ENCODE measurements around the gene ICOSLG.
"Not testable (repeated sequence)": the region's sequence is repeated elsewhere in the genome, so short reads cannot be mapped to it uniquely, and the experiment has no call there.

Gene ICOSLG

GRCh38 chr21:44263768-44264167 is 23.0 kb upstream of the ICOSLG start:
- no peak for DNase-seq

DNA sequence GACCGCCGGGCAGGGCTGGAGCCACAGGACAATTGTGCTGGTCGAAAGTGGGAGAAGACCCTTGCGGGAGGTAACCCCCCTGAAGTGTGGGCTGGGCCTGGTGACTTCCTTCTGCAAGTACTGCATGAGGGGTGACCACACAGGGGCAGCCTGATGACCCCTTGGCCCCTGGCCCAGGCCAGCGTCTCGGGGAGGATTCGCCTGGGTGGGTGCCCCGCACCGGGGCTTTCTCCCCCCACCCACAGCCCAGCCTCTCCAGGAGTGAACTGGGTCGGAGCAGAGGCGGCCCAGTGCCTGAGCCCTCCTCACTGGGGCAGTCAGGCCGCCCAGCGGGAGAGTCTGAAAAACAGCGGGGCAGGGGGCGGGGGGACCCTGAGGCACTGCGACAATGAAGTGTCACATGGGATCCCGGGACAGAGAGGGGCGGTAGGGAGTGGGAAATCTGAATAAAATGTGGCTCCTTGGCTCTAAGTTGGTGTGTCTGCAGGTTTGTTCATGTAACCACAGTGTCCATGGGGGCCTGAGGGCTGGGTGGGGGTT is 22.5 kb upstream of the ICOSLG start:
- DNase-seq = no peak

GRCh38 chr21:44262338-44263056 is 21.8 kb upstream of the ICOSLG start:
- no peak for DNase-seq

DNA sequence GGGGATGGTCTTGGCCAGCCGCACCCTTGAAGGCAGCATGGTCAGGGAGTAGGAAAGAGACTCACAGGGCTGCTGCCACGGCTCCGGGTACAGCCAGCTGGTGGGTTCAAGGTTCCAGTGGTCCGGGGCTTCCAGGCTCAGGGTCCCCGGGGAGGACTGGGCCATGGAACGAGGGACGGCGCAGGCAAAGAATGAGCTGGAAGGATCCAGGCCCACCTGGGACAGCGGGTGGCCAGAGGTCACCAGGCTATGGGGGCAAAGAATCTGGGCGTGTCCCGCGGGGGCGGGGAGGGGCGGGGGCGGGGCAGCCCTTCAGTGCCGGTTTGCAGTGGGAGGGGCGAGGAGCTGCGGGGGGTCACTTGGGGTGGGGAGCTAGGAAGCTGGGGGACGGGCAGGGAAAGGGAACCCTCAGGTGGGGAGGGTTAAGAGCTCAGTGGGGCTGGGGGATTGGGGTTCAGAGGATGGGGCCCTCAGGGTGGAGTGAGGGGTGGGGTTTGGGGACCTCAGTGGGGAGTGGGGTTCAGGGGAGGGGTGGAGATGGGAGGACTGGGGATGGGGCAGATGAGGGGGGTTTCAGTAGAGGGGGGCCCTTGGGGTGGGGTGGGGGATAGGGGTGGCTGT is 21.0 kb upstream of the ICOSLG start, which contains the start of gene DNMT3L:
DNMT3L (minus strand) TSS at position 223 of the 621 bp plus-strand sequence. CDS start 638 bp downstream, outside the sequence.
- no peak for DNase-seq

DNA sequence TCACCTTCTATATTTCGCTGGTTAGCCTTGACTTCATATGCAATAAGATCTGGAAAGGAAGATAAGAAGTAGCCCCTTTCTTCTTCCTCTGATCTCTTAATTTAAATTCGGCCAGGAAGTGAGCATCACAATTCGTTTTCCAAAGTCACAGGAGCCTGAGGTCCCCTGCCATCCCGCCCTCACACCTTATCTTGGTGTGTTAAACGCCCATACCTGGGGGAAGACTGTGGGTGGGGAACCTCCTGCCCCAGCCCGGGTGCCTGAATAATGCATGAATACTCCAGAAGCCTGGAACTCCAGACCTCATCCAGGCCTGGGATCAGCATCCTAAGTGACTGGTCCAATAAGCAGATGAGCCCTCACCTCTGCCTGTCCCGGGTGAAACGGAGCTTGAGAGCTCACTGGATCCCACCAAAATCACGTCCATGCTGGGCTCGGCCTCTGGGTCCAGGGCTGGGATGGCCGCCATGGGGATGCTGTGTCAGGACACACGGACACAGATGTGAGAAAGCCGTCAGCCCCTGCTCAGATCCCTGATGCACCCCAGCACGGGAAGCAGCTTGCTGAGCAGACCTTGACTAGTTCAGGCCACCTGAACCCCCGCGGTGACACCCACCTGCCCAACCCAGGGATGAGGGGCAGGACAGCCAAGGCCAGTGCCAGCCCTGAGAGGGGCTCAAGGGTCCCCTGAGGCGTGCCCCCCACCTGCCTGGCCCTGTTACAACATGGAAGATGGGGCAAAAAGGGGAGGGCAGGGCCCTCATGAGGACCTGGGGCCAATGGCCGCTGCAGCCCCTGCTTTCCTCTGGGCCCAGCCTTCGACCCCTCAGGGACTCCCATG is 20.3 kb upstream of the ICOSLG start:
- no peak for DNase-seq

GRCh38 chr21:44260066-44260465 is 19.3 kb upstream of the ICOSLG start:
- no peak for DNase-seq

DNA sequence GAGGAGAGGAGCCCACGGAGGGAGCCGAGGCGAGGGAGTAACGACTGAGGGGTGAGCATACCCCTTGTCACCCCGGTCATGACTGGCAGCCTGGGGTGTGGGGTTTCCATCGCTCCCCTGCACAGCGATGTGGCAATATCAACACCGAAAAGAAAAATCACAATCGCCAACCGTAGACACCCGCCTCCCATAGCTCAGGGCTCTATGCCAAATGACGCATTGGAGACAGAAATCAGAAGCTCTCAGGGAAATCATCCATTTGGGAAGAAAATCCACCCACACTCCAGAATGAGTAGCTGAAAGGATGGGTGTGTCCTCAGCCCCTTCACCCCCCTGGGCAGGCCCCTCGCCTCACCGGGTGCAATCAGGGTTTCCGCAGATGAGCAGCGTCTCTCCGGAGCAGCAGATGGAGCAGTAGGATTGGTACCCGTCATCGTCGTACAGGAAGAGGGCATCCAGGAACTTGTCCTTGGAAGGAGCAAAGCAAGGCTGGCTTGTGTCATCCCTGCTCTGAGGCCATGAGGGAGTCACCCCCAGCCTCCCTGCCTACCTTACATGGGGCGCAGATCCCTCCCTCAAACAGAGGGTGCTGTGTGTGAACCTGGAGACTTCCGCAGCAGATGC is 18.5 kb upstream of the ICOSLG start:
- DNase-seq = no peak

DNA sequence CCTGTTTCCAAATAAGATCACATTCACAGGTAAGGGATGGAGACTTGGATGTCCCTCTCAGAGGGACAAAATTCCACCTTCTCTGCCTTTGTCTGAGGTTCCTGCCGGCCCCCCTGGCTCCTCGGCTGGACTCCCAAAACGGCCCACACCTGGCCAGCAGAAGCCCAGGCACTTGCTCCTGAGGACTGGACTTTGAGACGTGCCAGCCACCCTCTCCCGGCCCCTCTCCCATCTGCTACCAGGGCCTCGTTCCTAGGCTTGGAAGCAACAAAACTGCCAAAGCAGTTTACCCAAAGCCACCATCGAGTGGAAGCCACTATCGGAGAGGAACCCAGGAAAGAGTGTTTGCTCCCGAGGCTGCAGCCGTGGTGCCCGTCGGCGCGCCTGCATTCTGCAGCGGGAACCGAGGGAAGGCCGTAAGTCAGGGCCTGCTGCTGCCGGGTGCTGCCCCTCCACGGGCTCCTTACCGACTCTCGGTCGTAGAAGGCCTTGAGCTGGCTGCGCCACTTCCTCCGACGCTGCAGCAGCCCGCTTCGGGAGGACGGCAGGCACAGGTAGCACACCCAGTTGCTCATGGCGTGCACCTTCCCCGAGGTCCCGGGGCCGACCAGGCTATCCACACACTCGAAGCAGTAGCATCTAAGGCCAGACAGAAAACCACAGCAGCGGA is 17.4 kb upstream of the ICOSLG start:
- no peak for DNase-seq

GRCh38 chr21:44255511-44255981 is 14.8 kb upstream of the ICOSLG start:
- no peak for DNase-seq

DNA sequence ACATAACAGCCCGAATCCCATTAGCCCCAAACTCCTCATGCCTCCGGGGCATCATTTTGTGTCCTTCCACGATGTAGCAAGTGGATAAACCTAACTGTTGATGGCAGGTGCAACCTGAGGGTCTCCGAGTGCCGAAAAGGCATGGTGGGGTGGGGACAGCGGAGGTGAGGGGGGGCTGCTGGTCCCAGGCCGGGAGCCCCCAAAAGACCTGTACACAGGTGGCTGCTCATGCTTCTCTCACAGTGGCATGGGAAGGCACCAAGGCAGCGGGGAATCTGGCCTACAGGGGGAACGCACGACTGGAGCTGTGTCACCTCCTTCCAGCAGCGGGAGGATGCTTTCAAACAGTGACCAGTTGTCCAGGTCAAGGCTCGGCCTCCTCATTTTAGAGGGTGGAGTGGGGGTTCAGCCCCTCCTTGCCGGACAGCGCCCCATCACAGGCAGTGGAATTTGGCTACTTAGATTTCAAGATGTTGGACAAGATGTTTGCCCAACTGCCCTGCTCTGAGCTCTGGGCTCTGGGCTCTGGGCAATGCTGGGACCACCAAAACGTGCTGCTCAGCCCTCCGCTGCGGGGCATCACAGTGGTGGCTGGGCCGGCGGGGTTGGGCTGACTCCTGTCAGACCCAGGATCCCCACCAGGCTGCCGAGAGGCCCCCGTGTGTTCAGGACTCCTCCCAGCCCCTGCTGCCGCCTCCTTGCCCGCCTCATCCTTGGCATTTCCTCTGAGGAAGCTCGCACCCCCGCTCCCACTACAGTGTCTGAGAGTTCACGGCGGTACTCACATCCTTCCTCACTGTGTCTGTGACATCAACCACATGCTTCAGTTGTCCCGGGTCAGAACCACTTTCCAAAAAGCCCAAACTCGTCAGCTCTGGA is 13.3 kb upstream of the ICOSLG start:
- no peak for DNase-seq

DNA sequence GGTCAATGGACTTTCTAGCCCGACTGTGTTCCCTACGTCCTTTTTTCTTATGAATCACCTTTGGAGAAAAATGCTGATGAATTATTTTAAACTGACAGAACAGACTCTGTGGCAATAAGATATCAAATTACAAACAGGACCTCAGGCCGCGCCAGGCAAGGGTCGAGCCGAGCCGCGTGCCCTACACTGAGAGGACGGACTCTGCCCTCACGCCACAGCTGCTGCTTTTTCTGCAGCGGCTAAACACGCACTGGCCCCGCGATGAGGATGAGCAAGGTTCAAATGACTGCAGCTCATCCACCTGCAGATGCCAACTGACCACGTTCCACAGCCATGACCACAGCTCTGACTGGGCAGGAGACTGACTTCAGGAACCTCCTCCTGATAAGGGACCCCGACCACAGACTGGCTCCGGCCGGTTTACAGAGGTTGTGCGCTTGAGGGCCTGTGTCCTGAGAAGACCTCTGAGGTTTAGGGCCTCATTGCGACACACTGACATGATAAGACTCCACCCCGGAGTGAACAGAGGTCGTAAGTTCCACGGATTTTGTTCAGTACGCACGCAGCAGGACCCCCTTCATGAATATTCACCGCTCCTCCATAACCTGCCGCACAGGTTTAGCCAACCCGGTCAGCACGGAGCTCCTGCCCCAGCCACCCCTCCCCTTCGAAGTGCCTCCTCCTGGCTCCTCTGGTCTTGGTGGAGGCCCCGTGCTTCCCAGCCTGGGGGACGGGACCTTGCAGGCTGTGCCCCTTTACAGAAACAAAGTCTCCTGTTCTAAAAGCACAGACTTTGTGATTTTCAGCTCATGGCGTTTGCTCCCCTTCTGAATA is 8.7 kb upstream of the ICOSLG start:
- DNase-seq = not testable (repeated sequence)

DNA sequence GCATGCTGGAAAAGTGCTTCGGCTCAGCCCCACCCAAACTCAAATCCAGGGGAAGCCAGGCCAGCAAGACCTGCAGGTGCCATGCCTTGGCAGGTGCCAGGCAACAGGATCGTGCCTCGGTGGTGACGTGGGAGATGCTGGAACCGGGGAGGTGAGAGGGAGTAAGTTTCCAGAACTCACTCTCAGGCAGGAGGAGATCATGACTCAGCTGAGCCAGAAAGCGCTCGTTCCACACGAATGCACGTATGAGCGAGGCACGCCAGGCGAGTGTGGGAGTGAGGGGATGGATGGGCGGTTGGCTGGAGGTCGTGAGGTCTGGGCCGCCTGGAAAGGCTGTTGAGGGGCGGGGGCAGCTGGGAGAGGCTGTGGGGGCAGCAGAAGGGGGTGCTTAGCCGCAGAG is 7.2 kb upstream of the ICOSLG start:
- not testable (repeated sequence) for DNase-seq

- not testable (repeated sequence) for DNase-seq
Observed at GRCh38 chr21:44243980-44244379, 3.2 kb upstream of the ICOSLG start.

DNA sequence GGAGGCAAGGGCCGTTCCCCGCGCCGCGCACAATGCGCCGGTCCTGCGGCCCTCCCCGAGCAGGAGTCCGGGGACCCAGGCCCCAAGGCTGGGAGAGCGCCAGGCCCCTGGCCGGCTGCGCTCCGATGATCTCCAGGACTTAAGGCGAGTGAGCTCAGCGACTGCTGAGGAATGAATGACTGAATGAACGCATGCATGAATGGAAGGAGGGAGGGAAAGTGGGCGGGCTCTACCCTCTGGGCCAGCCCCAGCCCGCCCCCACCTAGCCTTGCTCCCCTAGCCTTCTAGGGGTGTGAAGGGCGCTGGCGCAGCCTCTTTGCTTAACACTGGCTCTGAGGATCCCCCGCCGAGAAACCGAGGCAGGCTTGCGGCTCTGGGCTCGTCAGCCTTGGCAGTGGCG is 538 bp upstream of the ICOSLG start:
- not testable (repeated sequence) for DNase-seq

GRCh38 chr21:44240353-44240752 is 390 bp downstream of the ICOSLG start:
- not testable (repeated sequence) for DNase-seq

DNA sequence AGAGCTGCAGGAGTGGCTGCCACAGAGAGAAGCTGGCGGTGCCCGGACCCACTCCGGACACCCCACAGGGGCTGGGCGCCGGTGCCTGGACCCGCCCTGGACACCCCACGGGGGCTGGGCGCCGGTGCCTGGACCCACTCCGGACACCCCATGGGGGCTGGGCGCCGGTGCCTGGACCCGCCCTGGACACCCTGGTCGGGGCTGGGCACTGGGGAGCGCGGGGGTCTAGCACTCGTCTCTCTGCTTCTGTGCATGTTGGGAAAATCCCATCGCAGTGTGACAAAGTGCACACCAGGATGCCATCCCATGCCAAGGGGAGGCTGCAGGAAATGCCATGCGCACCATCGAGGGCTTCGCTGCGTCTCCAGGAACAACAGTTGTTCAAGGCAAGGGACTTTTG is 11.2 kb downstream of the ICOSLG start:
- not testable (repeated sequence) for DNase-seq

- not testable (repeated sequence) for DNase-seq
Observed at GRCh38 chr21:44228109-44228508, 12.6 kb downstream of the ICOSLG start.

- DNase-seq = not testable (repeated sequence)
Observed at GRCh38 chr21:44227614-44228013, 13.1 kb downstream of the ICOSLG start.

DNA sequence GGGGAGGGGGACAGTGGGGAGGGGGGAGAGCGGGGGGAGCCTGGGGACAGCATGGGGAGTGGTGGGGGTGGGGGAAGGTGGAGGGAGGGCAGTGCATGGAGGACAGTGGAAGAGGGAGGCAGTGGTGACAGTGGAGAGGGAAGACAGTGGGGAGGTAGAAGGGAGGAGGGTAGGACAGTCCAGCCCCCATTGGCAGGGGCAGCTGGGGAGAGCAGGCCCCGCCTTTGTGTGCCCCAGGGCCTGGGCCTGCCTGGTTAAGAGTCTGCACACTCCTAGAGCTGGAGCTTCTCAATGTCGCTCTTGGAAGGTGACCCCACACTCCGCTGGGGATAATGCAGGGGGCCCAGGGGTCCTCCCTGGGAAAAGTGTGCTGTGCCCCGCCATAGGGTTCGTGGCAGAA is 15.1 kb downstream of the ICOSLG start:
- not testable (repeated sequence) for DNase-seq

DNA sequence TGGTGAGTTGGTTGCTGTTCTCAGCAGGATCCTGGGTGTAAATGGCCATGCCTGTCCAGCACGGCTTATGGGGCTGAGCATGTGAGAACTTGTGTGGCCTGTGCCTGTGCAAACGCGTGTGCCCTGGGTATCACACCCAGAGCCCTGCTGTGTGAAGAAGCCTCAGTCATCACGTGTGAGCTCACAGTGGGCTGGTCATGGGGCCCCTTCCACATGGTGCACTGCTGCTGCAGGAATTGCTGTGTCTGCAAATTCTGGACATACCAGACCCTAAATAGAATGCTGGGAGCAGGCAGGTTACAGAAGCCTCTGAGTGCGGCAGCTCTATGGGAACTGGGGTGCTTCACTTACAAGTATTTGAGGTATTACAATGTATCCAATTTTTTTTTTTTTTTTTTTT is 17.4 kb downstream of the ICOSLG start:
- not testable (repeated sequence) for DNase-seq
